HFF-Myc (cell line): ENCODE data around the gene NECAB2.

Source experiments
- DNase-seq: peaks from one replicate; pipeline ENCODE4 v3.0.0-alpha.2; 2011; ENCODE audit warnings: low read depth; ENCODE audit errors: extremely low read depth
- H3K4me3 ChIP-seq: replicated peaks from 2 replicates; pipeline ENCODE4 v1.5.1; 2011; ENCODE audit warnings: low read depth, mild to moderate bottlenecking, control low read depth, low read length
- CTCF ChIP-seq: IDR thresholded peaks from 2 replicates; pipeline ENCODE4 v1.5.1; 2012; ENCODE audit warnings: mild to moderate bottlenecking, low read depth, low read length, control low read depth; ENCODE audit errors: missing control alignments

The NECAB2 gene

GRCh38 chr16:84040226-84040822 lies 72.3 kb downstream of the NECAB2 start:
- TF ChIP-seq CTCF, result no peak
- no peak overlapping the region for H3K4me3 ChIP-seq
- no peak for DNase-seq

- no peak for TF ChIP-seq CTCF
- no peak overlapping the region for H3K4me3 ChIP-seq
- peak; percentile 33 for DNase-seq
Observed at GRCh38 chr16:84040823-84041820, 73.1 kb downstream of the NECAB2 start.

GRCh38 chr16:84041881-84042280 lies 73.8 kb downstream of the NECAB2 start:
- no peak overlapping the region for H3K4me3 ChIP-seq
- no peak for TF ChIP-seq CTCF
- no peak for DNase-seq

DNA sequence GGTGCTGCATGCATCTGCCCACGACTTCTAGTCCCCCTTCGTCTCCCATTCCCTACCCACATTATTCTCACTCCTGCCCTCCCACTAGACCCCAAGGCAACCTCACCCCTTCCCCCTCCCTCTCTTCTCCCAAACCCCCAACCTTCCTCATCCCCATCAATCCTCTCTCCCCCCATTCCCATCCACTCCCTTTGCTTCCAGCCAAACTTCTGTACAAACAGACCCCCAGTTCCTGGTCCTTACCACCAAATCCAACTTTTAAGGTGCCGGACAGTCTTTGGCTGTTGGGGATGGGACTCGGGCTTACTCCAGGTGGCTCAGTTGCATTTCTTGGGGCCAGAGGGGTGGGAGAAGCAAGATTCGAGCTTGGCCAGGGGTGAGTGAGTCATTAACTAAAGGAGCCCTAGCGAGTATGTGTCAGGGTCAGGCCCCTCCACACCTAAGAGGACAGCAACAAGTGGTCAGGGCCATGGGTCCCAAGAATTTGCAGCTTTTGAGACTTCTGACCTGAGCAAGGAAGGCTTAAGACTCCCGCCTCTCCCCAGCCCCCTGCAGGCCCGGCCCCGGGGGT lies 74.3 kb downstream of the NECAB2 start, which contains the start of gene SLC38A8:
SLC38A8 (minus strand) TSS at position 488 of the 571 bp plus-strand sequence. CDS start 638 bp downstream, outside the sequence.
- no peak within 1 kb of the TSS for H3K4me3 ChIP-seq
- TF ChIP-seq CTCF, result no peak
- no peak for DNase-seq

- no peak for DNase-seq
- no peak for TF ChIP-seq CTCF
- no peak overlapping the region for H3K4me3 ChIP-seq
Observed at GRCh38 chr16:84042879-84043485, 74.9 kb downstream of the NECAB2 start.

DNA sequence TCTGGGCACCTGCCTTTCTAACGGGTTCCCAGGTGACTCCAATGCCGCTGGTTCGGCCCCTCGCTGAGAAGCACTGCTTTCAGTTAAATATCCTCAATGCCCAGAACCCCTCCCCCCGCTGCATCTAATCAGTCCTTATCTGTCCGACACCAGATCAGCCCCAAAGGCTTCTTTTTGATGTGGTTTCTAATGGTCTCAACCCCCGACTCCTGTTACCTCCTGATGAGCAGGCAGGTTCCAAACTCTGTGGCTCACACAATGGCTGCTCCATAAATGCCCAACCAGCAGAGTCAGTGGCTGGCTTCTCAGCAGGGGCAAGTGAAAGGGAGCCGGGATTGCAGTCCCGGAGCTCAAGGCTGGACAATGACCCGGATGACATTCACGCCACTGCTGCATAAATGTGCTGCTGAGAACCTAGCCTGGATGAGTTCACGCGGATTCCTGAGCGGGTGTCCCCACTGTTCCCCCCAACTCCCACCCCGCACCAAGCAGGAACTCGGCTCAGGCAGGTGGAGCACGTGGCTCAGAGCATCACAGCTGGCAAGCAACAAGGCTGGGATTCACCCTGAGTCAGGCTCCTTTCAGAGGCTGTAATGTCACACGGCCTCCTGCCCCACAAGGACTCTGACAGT lies 75.6 kb downstream of the NECAB2 start:
- no peak overlapping the region for H3K4me3 ChIP-seq
- no peak for TF ChIP-seq CTCF
- DNase-seq, result no peak
